GM06990 (cell line): Measurements from ENCODE around the gene TLR9.

Experiments
- DNase-seq: peaks from one replicate; pipeline ENCODE4 v3.0.0-alpha.2; 2011; ENCODE audit not compliant: insufficient read length; ENCODE audit errors: extremely low read depth
- H3K27me3 ChIP-seq: replicated peaks from 2 replicates; pipeline ENCODE4 v1.6.0; 2011; ENCODE audit warnings: low read length; ENCODE audit not compliant: control insufficient read depth, insufficient read depth
- H3K36me3 ChIP-seq: 2 replicates; pipeline ENCODE4 v1.5.1; 2011; ENCODE audit warnings: low read length; ENCODE audit not compliant: control insufficient read depth, insufficient read depth
- H3K4me3 ChIP-seq: replicated peaks from 2 replicates; pipeline ENCODE4 v1.5.1; 2011; ENCODE audit warnings: low read depth, mild to moderate bottlenecking, control low read depth, low read length
- CTCF ChIP-seq: IDR thresholded peaks from 2 replicates; pipeline ENCODE4 v1.5.1; 2011; ENCODE audit warnings: low read length, control low read depth, mild to moderate bottlenecking, inconsistent platforms; ENCODE audit not compliant: insufficient read depth, poor library complexity, severe bottlenecking

The TLR9 gene

GRCh38 chr3:52173101-52173500, 52.3 kb downstream of the TLR9 start:
- TF ChIP-seq CTCF: no peak
- Histone ChIP-seq H3K36me3 (no peaks in the 10 kb centered on the region), H3K4me3 (no peak overlapping the region), H3K27me3 (no peaks in the 10 kb centered on the region)
- DNase-seq: no peak

GRCh38 chr3:52172262-52172757, 53.1 kb downstream of the TLR9 start:
- no peak for DNase-seq
- Histone ChIP-seq H3K36me3 (no peaks in the 10 kb centered on the region), H3K4me3 (no peak overlapping the region), H3K27me3 (no peaks in the 10 kb centered on the region)
- no peak for TF ChIP-seq CTCF

- no peak for TF ChIP-seq CTCF
- Histone ChIP-seq H3K36me3 (no peaks in the 10 kb centered on the region), H3K4me3 (no peak overlapping the region), H3K27me3 (no peaks in the 10 kb centered on the region)
- DNase-seq: no peak
These were observed 53.8 kb downstream of the TLR9 start for GRCh38 chr3:52171514-52172261.
